Tibial nerve (tissue), 4 donors: ENCODE measurements around the gene GPR78. TPM values are rescaled to one million over a fixed set of nuclear protein-coding genes. Genes with fewer than 3 reads are reported as not detected.

ENCODE experiments used
- DNase-seq, 2 donors: peaks; one replicate each; pipeline ENCODE4 v3.0.0-alpha.2; 2019; ENCODE audit warnings: low spot score in 2 of 2
- H3K27ac ChIP-seq, 4 donors: fragments of 200-600 bp; sonication (generic) in 3 of 4; one replicate each; pipeline ENCODE4 v1.5.1; 2017 to 2019; ENCODE audit warnings: mild to moderate bottlenecking in 1 of 4
- H3K27me3 ChIP-seq, 2 donors: fragments of 200-600 bp; sonication (generic) in 1 of 2; one replicate each; pipeline versions ENCODE4 v1.5.1 to v1.6.0; 2017 to 2019
- H3K36me3 ChIP-seq, 3 donors: fragments of 200-600 bp; sonication (generic); one replicate each; pipeline ENCODE4 v1.5.1; 2018 to 2019
- H3K4me1 ChIP-seq, 4 donors: fragments of 200-600 bp; sonication (generic) in 3 of 4; one replicate each; pipeline ENCODE4 v1.5.1; 2017 to 2019
- H3K4me3 ChIP-seq, 4 donors: fragments of 200-600 bp; sonication (generic) in 3 of 4; one replicate each; pipeline ENCODE4 v1.5.1; 2017 to 2019; ENCODE audit warnings: mild to moderate bottlenecking in 1 of 4, moderate library complexity in 1 of 4
- H3K9me3 ChIP-seq, 4 donors: fragments of 200-600 bp; sonication (generic) in 3 of 4; one replicate each; pipeline ENCODE4 v1.5.1; 2017 to 2019
- EP300 ChIP-seq, 2 donors: sonication (generic); formaldehyde crosslinking; IDR thresholded peaks; one replicate each; pipeline ENCODE4 v1.6.1; 2017; ENCODE audit warnings: antibody characterized with exemption in 2 of 2, mild to moderate bottlenecking in 1 of 2
- POLR2A ChIP-seq, 2 donors: fragments of 450-650 bp; IDR thresholded peaks; one replicate each; pipeline ENCODE4 v1.6.1; 2017; ENCODE audit warnings: antibody characterized with exemption in 2 of 2, mild to moderate bottlenecking in 2 of 2, moderate library complexity in 2 of 2
- WGBS, 2 donors: methylation state at CpG; one replicate each; pipeline ENCODE4 v1.1.5; 2018; 5-methylcytosine and 5-hydroxymethylcytosine counted together
- total RNA-seq, 4 donors: library from RNA; depleted of rRNA; stranded (reverse); fragments of >200 nt; gene quantifications; one replicate each; pipeline ENCODE4 v1.1.0, GENCODE V29; 2016
- TF ChIP-seq, protein P1 (sequence below), 5 experiments: fragments of 200-600 bp in 3 of 5; fragments of 450-650 bp in 2 of 5; sonication (generic) in 3 of 5; IDR thresholded peaks; one replicate each; pipeline ENCODE4 v1.5.1; 2016 to 2019; ENCODE audit warnings: antibody characterized with exemption in 5 of 5, mild to moderate bottlenecking in 3 of 5, moderate library complexity in 2 of 5

Gene GPR78
- total RNA-seq, 4 donors from 2014 or later, result not detected

DNA sequence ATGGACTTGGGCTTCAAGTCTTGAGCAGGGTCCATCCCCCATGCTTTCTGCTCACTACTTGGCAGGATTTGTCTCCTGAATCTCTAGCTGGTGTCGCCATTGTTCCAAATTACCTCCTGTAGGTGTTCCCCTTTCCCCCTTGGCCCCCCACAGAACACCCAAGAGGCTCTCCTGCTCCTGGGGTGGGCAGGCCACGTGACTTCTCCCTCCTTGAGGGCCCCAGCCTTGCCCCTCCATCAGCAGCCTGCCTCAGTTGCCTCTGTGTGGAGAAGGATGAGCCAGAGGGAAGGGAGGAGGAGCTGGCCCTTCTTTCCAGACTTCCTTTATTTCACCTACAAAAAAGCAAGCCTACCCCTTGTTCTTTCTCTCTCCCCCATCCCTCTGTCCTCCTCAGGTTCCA, 1.8 kb downstream of the GPR78 start:
- TF ChIP-seq POLR2A (IDR thresholded peaks at IDR 0.05) (no peak), EP300 (IDR thresholded peaks at IDR 0.05) (no peak)
- TF ChIP-seq, protein P1, sequence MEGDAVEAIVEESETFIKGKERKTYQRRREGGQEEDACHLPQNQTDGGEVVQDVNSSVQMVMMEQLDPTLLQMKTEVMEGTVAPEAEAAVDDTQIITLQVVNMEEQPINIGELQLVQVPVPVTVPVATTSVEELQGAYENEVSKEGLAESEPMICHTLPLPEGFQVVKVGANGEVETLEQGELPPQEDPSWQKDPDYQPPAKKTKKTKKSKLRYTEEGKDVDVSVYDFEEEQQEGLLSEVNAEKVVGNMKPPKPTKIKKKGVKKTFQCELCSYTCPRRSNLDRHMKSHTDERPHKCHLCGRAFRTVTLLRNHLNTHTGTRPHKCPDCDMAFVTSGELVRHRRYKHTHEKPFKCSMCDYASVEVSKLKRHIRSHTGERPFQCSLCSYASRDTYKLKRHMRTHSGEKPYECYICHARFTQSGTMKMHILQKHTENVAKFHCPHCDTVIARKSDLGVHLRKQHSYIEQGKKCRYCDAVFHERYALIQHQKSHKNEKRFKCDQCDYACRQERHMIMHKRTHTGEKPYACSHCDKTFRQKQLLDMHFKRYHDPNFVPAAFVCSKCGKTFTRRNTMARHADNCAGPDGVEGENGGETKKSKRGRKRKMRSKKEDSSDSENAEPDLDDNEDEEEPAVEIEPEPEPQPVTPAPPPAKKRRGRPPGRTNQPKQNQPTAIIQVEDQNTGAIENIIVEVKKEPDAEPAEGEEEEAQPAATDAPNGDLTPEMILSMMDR (IDR thresholded peaks at IDR 0.05), result no peak
- peaks cover 0 to 51% of the 10 kb centered on the region in 2 donors for H3K27me3 ChIP-seq
- H3K4me3 ChIP-seq, result no peak overlapping the region
- no peak for DNase-seq
- 55 to 59% methylated on average over 2 of the region's 2 CpGs for WGBS, 2 donors
- H3K4me1 ChIP-seq, result peaks cover 0 to 7% (median 0%) of the 10 kb centered on the region in 4 donors
- no peaks in the 10 kb centered on the region for H3K9me3 ChIP-seq
- no peaks in the 10 kb centered on the region for H3K36me3 ChIP-seq
- H3K27ac ChIP-seq, result no peak overlapping the region

DNA sequence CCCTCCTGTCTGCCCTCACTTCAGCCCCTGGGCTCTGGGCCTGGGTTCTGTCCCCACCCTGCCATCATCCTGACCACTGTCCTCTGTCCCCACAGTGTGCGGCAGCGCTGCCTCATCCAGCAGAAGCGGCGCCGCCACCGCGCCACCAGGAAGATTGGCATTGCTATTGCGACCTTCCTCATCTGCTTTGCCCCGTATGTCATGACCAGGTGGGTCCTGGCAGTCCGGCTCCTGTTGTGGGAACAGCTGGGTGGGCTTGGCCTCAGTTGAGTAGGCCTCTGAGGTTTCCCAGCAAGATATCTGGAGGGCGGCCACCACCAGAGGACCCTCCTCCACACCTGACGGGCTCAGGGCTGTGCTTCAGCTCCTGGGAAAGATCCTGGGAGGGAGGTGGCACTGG, 2.2 kb downstream of the GPR78 start:
- no peak for DNase-seq
- no peak overlapping the region for H3K27ac ChIP-seq
- H3K36me3 ChIP-seq, result no peaks in the 10 kb centered on the region
- WGBS, 2 donors, result 86 to 93% methylated on average over 12 of the region's 12 CpGs
- peaks cover 0 to 7% (median 0%) of the 10 kb centered on the region in 4 donors for H3K4me1 ChIP-seq
- no peaks in the 10 kb centered on the region for H3K9me3 ChIP-seq
- TF ChIP-seq POLR2A (IDR thresholded peaks at IDR 0.05) (no peak), EP300 (IDR thresholded peaks at IDR 0.05) (no peak)
- TF ChIP-seq, protein P1 (IDR thresholded peaks at IDR 0.05), result no peak
- H3K27me3 ChIP-seq, result peaks cover 0 to 55% of the 10 kb centered on the region in 2 donors
- H3K4me3 ChIP-seq, result no peak overlapping the region

DNA sequence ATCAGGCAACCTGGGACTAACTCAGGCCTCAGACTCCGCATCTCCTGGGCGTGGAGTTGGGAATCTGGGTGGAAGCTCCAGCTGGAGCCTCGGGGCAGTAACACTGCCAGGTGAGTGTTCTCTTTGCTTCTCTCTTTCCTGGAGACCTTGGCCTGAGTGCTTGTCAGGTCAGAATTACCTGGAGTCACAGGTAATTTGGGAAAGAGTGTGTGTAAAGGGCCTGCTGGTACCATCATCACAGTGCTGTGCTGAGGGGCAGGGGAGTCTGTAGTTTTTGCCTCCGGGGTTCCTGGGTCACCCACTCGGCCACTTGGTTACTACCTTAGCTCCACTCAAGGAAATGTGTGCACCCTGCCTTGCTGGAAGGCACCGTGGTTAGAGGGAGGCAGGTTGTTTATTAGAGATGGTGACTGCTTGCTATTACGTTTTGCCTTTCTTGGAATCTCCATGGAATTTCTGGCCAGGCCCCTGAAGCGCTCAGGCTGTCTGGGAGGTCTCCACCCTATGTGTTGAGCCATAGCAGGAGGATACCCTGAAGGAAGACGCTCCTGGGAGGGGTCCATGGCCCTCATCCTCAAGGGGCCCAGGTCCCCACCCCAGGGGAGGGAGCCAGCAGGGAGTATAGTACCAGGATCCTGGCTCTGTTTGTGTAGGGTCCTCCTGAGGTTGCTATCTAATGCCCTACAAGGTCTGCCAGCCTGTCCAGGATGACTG, 2.9 kb downstream of the GPR78 start:
- Histone ChIP-seq H3K27ac (no peak overlapping the region), H3K4me1 (peaks cover 0 to 7% (median 0%) of the 10 kb centered on the region in 4 donors), H3K9me3 (no peaks in the 10 kb centered on the region), H3K27me3 (peaks cover 0 to 58% of the 10 kb centered on the region in 2 donors), H3K4me3 (no peak overlapping the region), H3K36me3 (no peaks in the 10 kb centered on the region)
- WGBS, 2 donors, result 71 to 76% methylated on average over 9 of the region's 9 CpGs
- no peak for TF ChIP-seq POLR2A (IDR thresholded peaks at IDR 0.05)
- TF ChIP-seq, protein P1 (IDR thresholded peaks at IDR 0.05), result no peak
- no peak for DNase-seq

DNA sequence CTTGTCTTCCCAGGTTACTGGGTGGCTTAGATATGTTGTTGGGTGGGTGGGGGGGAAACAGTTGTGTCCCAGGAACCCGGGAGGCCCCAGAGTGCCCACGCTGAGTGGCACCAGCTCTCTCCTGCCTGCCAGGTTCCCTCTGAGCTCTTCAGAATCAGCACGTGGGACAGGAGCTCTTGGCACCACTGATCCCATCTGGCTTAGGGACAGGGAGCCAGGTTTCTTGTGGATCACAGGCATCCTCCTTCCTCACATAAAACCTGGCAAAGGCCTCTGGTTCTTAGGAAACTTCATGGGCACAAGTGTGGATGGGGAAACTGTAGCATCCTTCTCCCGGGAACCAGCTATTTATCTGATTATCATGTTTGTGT, 3.4 kb downstream of the GPR78 start:
- no peak for DNase-seq
- no peak overlapping the region for H3K4me3 ChIP-seq
- peaks cover 0 to 7% (median 0%) of the 10 kb centered on the region in 4 donors for H3K4me1 ChIP-seq
- 77 to 86% methylated on average over 4 of the region's 4 CpGs for WGBS, 2 donors
- H3K27ac ChIP-seq, result no peak overlapping the region
- H3K27me3 ChIP-seq, result peaks cover 0 to 63% of the 10 kb centered on the region in 2 donors
- no peaks in the 10 kb centered on the region for H3K36me3 ChIP-seq
- no peaks in the 10 kb centered on the region for H3K9me3 ChIP-seq
- TF ChIP-seq, protein P1 (IDR thresholded peaks at IDR 0.05), result no peak
- TF ChIP-seq POLR2A (IDR thresholded peaks at IDR 0.05), result no peak
- TF ChIP-seq EP300 (IDR thresholded peaks at IDR 0.05), result no peak

DNA sequence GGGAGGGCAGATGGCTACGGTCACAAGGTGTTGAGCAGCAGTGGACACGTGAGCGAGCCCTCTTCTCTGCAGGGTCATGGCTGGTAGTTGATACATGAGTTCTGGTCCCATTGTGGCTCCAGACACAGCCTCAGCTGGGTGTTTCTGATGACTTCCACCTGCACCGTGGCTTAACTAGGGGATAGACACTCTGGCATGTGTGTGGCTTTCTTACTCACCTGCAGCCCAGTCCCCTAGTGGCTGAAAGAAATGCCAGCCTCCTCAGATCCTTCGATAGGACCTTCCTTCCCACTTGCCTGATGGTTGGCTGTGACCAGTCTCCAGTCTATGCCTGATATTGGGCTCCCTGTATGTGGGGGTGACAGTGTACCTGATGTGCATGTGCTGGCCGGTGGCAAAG, 5.0 kb downstream of the GPR78 start:
- Histone ChIP-seq H3K4me1 (peaks cover 0 to 6% (median 0%) of the 10 kb centered on the region in 4 donors), H3K27me3 (peaks cover 0 to 64% of the 10 kb centered on the region in 2 donors), H3K9me3 (no peaks in the 10 kb centered on the region), H3K27ac (no peak overlapping the region), H3K4me3 (no peak overlapping the region), H3K36me3 (no peaks in the 10 kb centered on the region)
- WGBS, 2 donors, result 50 to 58% methylated on average over 6 of the region's 6 CpGs
- DNase-seq, result no peak
- TF ChIP-seq, protein P1 (IDR thresholded peaks at IDR 0.05), result no peak
- TF ChIP-seq EP300 (IDR thresholded peaks at IDR 0.05) (no peak), POLR2A (IDR thresholded peaks at IDR 0.05) (no peak)
